ENCODE measurements around the gene MYOF.

Gene MYOF, protein sequence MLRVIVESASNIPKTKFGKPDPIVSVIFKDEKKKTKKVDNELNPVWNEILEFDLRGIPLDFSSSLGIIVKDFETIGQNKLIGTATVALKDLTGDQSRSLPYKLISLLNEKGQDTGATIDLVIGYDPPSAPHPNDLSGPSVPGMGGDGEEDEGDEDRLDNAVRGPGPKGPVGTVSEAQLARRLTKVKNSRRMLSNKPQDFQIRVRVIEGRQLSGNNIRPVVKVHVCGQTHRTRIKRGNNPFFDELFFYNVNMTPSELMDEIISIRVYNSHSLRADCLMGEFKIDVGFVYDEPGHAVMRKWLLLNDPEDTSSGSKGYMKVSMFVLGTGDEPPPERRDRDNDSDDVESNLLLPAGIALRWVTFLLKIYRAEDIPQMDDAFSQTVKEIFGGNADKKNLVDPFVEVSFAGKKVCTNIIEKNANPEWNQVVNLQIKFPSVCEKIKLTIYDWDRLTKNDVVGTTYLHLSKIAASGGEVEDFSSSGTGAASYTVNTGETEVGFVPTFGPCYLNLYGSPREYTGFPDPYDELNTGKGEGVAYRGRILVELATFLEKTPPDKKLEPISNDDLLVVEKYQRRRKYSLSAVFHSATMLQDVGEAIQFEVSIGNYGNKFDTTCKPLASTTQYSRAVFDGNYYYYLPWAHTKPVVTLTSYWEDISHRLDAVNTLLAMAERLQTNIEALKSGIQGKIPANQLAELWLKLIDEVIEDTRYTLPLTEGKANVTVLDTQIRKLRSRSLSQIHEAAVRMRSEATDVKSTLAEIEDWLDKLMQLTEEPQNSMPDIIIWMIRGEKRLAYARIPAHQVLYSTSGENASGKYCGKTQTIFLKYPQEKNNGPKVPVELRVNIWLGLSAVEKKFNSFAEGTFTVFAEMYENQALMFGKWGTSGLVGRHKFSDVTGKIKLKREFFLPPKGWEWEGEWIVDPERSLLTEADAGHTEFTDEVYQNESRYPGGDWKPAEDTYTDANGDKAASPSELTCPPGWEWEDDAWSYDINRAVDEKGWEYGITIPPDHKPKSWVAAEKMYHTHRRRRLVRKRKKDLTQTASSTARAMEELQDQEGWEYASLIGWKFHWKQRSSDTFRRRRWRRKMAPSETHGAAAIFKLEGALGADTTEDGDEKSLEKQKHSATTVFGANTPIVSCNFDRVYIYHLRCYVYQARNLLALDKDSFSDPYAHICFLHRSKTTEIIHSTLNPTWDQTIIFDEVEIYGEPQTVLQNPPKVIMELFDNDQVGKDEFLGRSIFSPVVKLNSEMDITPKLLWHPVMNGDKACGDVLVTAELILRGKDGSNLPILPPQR (N-terminal part only)

DNA sequence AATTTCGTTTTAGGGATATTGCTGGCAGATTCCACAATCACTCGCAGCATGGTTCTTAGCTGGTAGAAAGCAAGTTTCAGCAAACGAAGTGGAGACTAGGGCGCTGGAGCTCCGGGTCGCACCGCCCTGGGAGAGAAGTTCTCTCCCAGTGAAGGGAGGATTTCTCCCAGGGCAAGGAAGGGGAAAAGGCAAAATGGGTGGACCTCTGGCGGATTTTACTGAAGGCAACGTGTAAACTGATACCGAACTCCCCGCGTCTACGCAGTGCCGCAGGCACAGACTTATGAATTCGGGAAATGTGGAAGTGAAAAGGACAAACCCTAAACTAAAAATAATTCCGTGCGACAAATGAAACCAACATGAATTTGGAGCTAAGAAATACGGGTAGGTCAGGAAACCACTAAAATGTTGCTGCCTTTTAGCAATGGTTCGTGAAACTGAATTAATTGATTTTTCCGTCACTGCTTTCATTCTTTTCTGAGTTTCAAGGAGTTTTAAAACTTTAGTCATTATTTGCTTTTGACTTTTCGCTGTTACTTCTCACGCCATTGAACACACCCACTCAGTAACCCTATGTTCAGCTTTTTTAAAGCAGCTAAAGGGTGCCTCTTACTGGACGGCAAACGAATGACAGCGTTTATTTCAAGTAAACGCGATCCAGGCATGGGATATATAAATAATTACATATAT lies at the start of gene MYOF:
TSS of gene MYOF (minus strand) at position 190 of the 690 bp plus-strand sequence. CDS start at position 50, 140 bp downstream.
- FAIRE-seq (no peak), DNase-seq (ENCODE audit: insufficient read length, low spot score) (no peak)

- FAIRE-seq: no peak
- no peak for DNase-seq (ENCODE audit: insufficient read length, low spot score)
These were observed 36.4 kb upstream of the MYOF start for GRCh38 chr10:93518531-93518930.

GRCh38 chr10:93516006-93516380 lies 33.9 kb upstream of the MYOF start:
- FAIRE-seq (no peak), DNase-seq (ENCODE audit: insufficient read length, low spot score) (no peak)

- FAIRE-seq (no peak), DNase-seq (ENCODE audit: insufficient read length, low spot score) (no peak)
These were observed 33.2 kb upstream of the MYOF start for GRCh38 chr10:93515071-93516005.

GRCh38 chr10:93514521-93514920 lies 32.4 kb upstream of the MYOF start:
- no peak for FAIRE-seq
- no peak for DNase-seq (ENCODE audit: insufficient read length, low spot score)

GRCh38 chr10:93513091-93513490 lies 31.0 kb upstream of the MYOF start:
- no peak for FAIRE-seq
- DNase-seq (ENCODE audit: insufficient read length, low spot score): no peak

DNA sequence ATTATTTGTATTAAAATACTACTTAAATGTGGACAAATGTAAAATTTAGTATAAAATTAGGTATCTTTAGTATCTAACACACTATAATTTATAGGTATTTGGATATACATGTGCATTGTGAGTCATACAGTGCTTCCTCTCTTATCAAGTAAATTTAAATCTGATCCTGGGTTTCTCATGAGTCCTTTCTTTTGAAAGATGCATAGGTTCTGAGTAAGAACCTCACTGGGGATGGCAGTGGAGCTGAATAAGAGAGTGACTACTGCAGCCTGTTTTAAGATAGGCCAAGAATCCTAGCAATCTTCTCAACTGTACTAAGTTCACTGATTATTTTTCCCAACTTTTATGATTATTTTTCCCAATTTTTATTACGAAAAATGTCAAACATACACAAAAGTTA lies 30.4 kb upstream of the MYOF start:
- DNase-seq (ENCODE audit: insufficient read length, low spot score): no peak
- FAIRE-seq: no peak

DNA sequence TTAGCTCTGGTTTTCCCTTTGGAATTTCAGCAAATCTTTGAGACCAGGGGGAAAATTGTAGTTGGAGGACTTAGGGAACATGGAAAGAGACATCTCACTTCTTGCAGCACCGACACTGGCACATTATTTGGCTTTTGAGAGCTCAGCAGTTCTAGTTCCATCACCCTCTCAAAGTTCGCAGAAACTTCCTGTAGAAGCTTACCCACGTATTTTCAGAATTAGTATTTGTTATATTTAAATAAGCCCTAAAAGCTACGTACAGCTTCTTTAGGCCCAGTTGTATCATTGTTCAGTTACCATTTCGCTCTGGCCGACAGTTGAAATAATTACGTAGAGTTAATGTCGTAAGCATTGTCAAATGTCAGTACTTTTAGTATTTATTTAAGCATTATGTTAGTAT lies 27.7 kb upstream of the MYOF start:
- FAIRE-seq (no peak), DNase-seq (ENCODE audit: insufficient read length, low spot score) (no peak)

GRCh38 chr10:93505075-93505474 lies 22.9 kb upstream of the MYOF start:
- FAIRE-seq: no peak
- no peak for DNase-seq (ENCODE audit: insufficient read length, low spot score)

GRCh38 chr10:93503075-93503474 lies 20.9 kb upstream of the MYOF start:
- DNase-seq (ENCODE audit: insufficient read length, low spot score) (no peak), FAIRE-seq (no peak)

DNA sequence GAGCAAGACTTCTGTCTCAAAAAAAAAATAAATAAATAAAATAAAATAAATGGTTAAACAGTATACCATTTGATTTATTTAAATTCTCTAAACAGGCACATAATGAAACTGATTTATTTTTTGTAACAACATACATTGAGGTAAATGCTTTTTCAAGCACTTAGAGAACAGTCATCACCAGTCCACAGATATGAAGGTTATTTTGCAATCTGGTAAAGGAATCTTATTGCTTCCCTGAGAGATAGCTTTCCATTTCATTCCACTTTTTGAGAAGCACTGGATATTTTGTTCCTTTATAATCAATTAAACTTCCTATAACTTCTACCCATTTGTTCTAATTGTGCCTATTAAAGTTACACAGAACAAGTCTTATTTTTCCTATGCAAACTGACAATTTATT lies 19.5 kb upstream of the MYOF start:
- FAIRE-seq (no peak), DNase-seq (ENCODE audit: insufficient read length, low spot score) (no peak)

- DNase-seq (ENCODE audit: insufficient read length, low spot score): no peak
- no peak for FAIRE-seq
These were observed 16.0 kb upstream of the MYOF start for GRCh38 chr10:93498166-93498565.

DNA sequence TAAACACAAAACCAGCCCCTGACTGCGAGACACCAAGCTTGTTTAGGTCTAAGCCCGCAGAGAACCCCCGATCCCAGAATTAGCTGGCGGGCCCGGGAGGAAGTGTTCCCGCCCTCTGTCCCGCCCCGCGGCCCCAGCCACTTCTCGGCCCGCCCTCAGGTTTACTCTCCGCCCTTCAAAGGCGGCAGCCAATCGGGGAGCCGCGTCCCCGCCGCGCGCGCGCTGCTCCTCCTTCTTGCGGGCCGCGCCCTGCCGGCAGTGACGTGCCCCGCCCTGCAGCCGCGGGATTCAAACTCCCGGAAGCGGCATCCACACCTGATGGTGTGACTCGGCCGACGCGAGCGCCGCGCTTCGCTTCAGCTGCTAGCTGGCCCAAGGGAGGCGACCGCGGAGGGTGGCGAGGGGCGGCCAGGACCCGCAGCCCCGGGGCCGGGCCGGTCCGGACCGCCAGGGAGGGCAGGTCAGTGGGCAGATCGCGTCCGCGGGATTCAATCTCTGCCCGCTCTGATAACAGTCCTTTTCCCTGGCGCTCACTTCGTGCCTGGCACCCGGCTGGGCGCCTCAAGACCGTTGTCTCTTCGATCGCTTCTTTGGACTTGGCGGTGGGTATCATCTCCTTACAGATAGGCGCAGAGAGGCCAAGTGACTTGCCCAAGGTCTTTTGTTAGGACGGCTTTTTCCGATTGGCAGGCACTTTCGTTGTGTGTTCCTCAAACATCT lies 14.3 kb upstream of the MYOF start, which contains the start of gene CEP55:
TSS of gene CEP55 (plus strand) at position 291 of the 720 bp plus-strand sequence. CDS start 3,440 bp downstream, outside the sequence.
- FAIRE-seq (peak; percentile 95), DNase-seq (ENCODE audit: insufficient read length, low spot score) (peak; percentile 90)

DNA sequence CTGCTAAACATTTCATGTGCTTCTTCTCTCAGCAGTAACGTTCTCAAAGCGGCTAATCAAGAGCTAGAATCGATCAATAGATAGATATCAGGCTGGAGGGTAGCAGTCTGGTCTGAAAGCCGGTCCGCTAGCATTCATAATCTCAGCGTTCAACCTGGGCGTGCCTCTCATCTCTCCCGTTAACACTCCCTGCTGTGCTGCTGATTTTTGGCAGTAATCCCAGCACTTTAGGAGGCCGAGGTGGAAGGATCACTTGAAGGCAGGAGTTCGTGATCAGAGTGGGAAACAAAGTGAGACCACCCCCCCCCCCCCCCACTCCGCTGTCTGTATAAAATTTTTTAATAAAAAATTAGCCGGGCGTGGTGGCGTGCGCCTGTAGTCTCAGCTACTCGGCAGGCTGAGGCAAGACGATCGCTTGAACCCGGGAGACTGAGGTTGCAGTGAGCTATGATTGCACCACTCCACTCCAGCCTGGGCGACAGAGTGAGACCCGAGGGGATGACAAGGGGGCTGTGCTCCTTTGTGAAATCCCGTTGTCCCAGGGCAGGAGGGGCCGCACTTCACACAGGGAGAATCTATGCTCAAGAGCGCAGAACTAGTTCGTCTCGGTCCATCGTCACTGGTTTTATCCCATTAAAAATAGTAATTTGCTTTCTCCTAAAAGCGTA lies 13.7 kb upstream of the MYOF start:
- no peak for DNase-seq (ENCODE audit: insufficient read length, low spot score)
- FAIRE-seq: peak; percentile 48

DNA sequence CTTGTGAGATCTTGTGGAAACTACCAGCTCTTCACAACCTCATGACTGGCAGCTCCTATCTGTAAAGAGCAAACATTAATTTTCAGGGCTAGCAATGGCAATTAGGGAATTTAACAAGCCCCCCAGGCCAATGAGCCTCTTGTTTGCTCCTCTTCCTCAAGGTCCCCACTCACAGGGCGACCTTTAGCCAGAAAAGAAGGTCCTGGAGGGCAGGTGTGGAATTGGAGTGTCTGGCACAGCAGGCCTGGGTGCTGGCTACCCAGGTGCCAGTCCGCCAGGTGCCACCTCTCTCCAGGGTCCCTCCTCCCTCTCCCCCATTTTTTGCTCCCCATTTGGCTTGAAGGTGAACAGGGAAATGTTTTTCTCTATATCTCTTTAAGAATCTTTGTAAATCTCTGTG lies 12.4 kb upstream of the MYOF start:
- DNase-seq (ENCODE audit: insufficient read length, low spot score) (no peak), FAIRE-seq (no peak)

- no peak for DNase-seq (ENCODE audit: insufficient read length, low spot score)
- no peak for FAIRE-seq
These were observed 11.0 kb upstream of the MYOF start for GRCh38 chr10:93493162-93493561.

DNA sequence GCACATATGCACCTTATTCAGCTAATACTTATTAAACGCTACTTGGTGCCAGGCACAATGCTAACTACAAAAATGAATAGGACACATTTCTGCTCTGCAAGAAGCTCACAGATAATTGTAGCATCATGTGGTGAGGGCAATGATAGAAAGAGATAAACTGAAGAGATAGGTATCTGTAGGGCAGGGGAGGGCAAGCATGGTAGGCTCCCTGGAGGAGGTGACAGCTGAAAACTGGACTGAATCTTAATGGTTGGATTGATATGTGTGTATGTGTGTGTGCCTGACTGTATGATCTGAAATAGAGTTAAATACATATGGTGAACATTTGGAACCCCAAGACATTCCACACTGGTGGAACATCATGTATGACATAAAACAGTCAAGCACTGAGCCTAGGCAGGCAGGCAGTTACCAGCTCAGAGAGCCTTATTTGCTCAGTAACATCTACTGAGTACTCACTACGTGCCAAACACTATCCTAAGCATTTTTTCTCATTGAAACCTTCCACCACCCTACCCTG lies 9.5 kb upstream of the MYOF start:
- no peak for DNase-seq (ENCODE audit: insufficient read length, low spot score)
- no peak for FAIRE-seq
